ENCODE data around the gene FBXO41.

FBXO41 gene

DNA sequence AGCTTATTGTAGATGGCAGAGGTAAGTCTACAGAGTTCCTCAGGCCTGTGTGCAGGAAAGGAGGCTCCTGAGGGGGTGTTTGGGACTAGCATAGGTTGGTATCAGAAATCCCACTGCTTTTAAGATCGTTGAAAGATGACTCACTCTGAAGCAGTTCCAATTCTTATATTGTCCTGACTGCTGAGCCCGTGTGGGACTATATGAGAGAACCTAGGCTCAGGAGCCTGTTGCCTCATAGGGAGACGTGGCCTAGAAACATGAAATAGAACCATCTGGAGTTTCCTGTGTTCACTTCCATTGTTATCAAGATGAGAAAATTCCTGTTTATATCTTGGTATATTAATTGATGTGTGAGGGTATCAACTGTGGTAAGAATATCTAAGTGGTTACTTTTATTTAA lies 44.5 kb downstream of the FBXO41 start:
- TF ChIP-seq, protein P1, sequence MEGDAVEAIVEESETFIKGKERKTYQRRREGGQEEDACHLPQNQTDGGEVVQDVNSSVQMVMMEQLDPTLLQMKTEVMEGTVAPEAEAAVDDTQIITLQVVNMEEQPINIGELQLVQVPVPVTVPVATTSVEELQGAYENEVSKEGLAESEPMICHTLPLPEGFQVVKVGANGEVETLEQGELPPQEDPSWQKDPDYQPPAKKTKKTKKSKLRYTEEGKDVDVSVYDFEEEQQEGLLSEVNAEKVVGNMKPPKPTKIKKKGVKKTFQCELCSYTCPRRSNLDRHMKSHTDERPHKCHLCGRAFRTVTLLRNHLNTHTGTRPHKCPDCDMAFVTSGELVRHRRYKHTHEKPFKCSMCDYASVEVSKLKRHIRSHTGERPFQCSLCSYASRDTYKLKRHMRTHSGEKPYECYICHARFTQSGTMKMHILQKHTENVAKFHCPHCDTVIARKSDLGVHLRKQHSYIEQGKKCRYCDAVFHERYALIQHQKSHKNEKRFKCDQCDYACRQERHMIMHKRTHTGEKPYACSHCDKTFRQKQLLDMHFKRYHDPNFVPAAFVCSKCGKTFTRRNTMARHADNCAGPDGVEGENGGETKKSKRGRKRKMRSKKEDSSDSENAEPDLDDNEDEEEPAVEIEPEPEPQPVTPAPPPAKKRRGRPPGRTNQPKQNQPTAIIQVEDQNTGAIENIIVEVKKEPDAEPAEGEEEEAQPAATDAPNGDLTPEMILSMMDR (IDR thresholded peaks at IDR 0.05): no peak

DNA sequence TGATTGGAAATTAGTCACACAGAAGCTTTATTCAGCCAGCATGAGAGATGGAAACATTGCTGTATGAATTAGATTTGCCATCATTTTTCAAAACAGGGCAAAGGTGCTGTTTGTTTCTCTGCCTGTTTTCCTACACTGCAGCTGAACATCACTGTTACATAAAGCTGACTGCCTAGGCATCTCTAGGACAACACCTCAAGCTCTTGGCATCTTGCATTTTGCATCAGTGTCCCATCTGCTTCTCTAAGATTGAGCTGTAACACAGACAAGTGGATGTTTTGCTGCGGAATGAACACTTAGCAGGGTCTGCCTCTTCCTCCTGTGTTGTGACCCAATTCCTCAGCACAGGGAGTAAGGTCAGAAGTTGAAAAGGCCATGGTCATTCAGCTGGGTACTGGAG lies 45.3 kb downstream of the FBXO41 start:
- TF ChIP-seq, protein P1 (IDR thresholded peaks at IDR 0.05): no peak

DNA sequence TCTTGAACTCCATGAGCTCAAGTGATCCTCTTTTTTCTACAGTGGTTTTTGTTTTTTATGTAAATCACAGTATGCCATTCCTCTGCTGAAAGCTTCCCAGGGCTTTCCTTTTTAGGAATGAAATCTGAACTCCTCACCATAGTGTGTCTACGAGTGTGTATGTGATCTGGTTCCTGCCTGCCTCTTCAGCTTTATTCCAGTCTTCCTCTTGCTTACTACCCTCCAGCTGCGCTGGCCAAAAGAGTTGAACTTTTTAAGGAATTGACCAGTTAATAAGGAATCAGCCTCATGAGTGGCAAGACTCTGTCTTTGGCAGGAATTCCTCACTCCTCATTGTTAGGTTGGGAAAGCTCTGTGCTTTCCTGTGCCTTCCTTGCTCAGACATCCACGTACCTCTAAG lies 46.1 kb downstream of the FBXO41 start:
- TF ChIP-seq, protein P1 (IDR thresholded peaks at IDR 0.05): no peak

DNA sequence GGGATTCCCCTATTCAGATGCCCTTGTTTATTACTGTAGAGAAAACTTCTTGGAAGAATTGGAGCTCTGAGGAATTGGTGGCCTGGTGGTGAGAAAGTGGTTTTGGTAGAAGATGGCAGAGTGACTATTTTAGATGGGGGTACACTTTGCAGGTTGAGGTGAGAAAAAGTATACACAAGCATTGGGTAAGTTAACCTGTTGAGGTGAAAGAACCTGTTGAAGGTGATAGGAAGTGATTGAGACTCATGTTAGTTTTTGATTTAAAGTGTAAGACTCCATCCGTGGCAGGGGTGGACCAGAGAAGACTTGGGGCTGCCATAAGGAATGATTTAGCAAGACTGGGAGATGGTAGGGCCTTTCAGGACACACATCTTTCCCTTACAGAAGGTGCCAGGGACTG lies 47.1 kb downstream of the FBXO41 start:
- TF ChIP-seq, protein P1 (IDR thresholded peaks at IDR 0.05): no peak

DNA sequence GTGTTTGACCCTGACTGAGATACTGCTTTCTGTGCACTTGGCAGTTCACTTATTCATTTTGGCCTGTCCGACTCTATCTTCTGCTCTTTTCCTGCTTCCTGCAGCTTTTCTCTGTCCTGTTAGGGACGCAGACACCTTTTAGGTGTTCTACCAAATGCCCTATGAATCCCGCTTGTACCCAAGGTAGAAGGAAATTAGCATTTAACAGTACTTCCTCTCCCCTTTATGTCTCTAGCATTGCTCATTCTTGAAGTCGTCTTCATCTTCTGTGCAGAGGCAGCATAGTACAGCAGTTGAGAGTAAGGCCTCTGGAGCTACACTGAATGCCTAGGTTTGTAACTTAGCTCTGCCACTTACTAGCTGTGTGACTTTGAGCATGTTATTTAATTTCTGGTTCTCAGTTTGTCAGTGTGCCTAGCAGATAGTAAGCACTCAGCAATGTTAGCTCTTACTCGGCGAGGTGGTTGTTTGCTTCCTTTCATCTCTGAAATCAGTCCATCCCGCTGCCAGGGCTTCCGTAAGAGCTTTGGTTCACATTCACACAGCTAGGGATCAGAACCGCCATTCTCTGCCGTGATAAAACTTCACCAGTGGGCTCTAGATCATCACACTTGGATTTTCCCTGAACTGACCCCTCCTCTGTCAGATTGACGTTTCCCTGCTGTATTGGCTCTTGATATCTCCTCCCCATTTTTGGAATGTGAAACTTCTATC lies 48.8 kb downstream of the FBXO41 start:
- TF ChIP-seq, protein P1 (IDR thresholded peaks at IDR 0.05): no peak

DNA sequence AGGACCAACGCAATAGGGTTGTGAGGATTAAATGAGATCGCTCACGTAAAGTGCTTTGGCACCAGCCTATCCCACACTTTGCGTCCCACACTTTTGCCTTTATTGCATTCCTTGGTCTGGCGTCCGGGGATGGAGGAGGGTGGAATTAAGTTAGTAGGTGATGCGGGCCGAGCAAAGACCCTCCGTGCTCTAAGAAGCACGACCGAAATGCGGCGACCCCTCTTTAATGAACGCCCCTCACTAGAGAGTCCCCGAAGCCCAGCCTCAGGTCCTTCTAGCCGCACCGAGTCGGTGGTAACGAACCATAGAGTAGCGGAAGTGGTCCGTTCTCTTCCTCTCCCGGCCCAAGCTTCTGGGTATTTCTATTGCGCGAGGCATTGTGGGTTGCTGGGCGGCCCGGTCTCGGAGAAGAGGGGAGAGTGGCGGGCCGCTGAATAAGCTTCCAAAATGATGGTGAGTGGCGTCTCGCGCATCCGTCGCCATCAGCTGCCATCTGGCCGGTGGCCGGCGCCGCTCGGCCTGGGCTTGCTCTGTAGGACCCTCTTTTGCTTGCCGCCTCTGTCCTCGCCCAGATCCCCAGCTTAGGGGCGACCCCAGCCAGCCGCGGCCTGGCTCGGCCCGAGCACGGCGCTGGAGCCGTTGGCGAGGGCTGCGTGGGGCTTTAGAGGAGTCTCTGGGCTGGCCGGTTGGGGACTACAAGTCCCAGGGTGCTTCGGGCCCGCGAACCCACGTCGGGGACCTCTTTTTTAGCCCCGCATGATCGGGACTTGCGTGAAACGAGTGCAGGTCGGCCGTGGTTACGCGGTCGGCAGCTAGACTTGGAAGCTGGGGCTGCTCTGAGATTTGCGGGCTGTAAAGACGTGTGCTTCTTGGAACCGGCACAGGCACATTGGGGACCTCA lies 50.1 kb downstream of the FBXO41 start, which contains the start of gene CCT7:
Gene CCT7, plus strand, starts transcription at position 377 of the 901 bp plus-strand sequence. Its CDS starts 71 bp downstream, at position 448.
- TF ChIP-seq, protein P1 (IDR thresholded peaks at IDR 0.05): no peak

DNA sequence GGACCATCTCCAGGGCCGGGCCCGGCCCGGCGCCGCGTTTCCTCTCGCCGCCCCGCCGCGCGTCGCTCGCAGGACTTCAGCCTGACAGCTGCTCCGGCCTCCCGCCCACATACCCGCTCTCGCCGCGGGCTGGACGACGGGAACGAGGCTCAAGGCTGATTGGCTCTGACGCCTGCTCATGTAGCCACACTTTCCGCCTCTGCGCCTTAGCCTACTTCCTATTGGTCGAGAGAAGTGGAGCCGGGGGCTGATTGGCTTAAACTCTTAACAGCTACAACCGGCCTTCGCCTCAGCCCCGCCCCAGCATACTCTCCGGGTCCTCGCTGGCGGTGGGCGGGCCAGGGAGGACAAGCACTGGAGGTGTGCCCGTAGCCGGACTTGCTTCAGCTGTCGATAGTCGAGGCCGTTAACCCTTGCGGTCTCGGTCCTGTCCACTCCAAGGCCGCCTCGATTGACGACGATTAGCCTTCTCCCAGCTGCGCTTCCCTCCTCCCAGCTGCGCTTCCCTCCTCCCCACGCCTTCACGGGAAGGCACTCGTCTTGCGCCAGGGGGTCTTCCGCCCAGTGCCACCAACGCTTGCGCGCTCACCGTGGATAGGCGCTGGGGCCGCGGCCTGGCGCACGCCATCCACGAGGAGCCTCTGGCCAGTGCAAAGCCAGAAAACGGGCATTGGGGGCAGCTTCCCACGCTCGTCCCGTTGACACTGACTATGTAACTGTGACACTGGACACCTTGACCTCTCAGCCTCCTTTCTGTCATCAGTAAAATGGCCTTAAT lies 50.9 kb downstream of the FBXO41 start, which contains the start of gene PRADC1:
Gene PRADC1, minus strand, starts transcription at position 86 of the 778 bp plus-strand sequence. Its CDS starts 79 bp downstream, at position 7.
- TF ChIP-seq, protein P1 (IDR thresholded peaks at IDR 0.05): no peak

Measured in LNCAP (cell line).